A673 (cell line): ENCODE data around the gene TACC2. TPM values are rescaled to one million over a fixed set of nuclear protein-coding genes. Genes with fewer than 3 reads are reported as not detected.

Experiments
- BruUV-seq: library from RNA; stranded (reverse); fragments of 400-500 nt; replicated peaks from 2 replicates; lab custom pipeline; 2021; lab: Mats Ljungman, UMichigan
- CTCF ChIA-PET: fragments of 300-600 bp; sonication (Branson Sonifier 250); formaldehyde crosslinking; loops from one replicate; lab custom pipeline; 2022; ENCODE audit warnings: antibody characterized with exemption; lab: Charles Lee
- POLR2A ChIA-PET: fragments of 300-600 bp; sonication (Branson Sonifier 250); formaldehyde crosslinking; loops from one replicate; lab custom pipeline; 2022; ENCODE audit warnings: antibody characterized with exemption; ENCODE audit not compliant: low non-redundant PET; lab: Charles Lee
- DNase-seq: peaks from one replicate; pipeline ENCODE4 v3.0.0-alpha.2; 2015; ENCODE audit warnings: low spot score
- H3K27ac ChIP-seq: fragments of 200-600 bp; sonication (generic); 2 replicates; pipeline ENCODE4 v1.5.1; 2016; ENCODE audit warnings: mixed run types, low read depth, mild to moderate bottlenecking, mixed read lengths, antibody characterized with exemption, low read length; ENCODE audit not compliant: poor library complexity, severe bottlenecking
- H3K27me3 ChIP-seq: fragments of 200-600 bp; sonication (generic); replicated peaks from 2 replicates; pipeline ENCODE4 v1.6.1; 2017; ENCODE audit warnings: mixed run types, low read depth, mild to moderate bottlenecking, mixed read lengths, antibody characterized with exemption, low read length; ENCODE audit not compliant: insufficient read depth, poor library complexity
- H3K36me3 ChIP-seq: fragments of 200-600 bp; sonication (generic); 2 replicates; pipeline ENCODE4 v1.6.1; 2016; ENCODE audit warnings: mixed run types, mild to moderate bottlenecking, mixed read lengths, antibody characterized with exemption, low read length; ENCODE audit not compliant: insufficient read depth, poor library complexity, severe bottlenecking
- H3K4me1 ChIP-seq: fragments of 200-600 bp; sonication (generic); 2 replicates; pipeline ENCODE4 v1.6.1; 2017; ENCODE audit warnings: mixed run types, mild to moderate bottlenecking, mixed read lengths, antibody characterized with exemption, low read length; ENCODE audit not compliant: insufficient read depth, poor library complexity, severe bottlenecking
- H3K4me3 ChIP-seq: fragments of 200-600 bp; sonication (generic); 2 replicates; pipeline ENCODE4 v1.5.1; 2016; ENCODE audit warnings: low read depth, mixed run types, mild to moderate bottlenecking, mixed read lengths, low read length; ENCODE audit not compliant: poor library complexity, severe bottlenecking
- H3K9me3 ChIP-seq: fragments of 200-600 bp; sonication (generic); 2 replicates; pipeline ENCODE4 v1.6.1; 2016; ENCODE audit warnings: mixed run types, low read depth, mild to moderate bottlenecking, mixed read lengths, antibody characterized with exemption, low read length; ENCODE audit not compliant: poor library complexity, severe bottlenecking
- EZH2 ChIP-seq: fragments of 200-600 bp; sonication (generic); IDR thresholded peaks from 2 replicates; pipeline ENCODE4 v1.6.1; 2017; ENCODE audit warnings: borderline replicate concordance, low read depth, mild to moderate bottlenecking, mixed read lengths, antibody characterized with exemption, low read length; ENCODE audit not compliant: poor library complexity, severe bottlenecking
- intact Hi-C: fragments of 100-400 bp; cut with micrococcal nuclease; formaldehyde crosslinking; loops from one replicate; pipeline ENCODE4 v1.10.0; 2022; ENCODE audit not compliant: unreplicated experiment
- total RNA-seq: library from RNA; stranded (reverse); gene quantifications from 2 replicates; pipeline ENCODE4 v1.2.3, GENCODE V29; 2021
- TF ChIP-seq, protein P1 (sequence below): fragments of 300-800, 200-600 bp; sonication (generic); conservative IDR thresholded peaks from 2 replicates; pipeline ENCODE4 v1.5.1; 2017; ENCODE audit warnings: low read depth, mild to moderate bottlenecking, antibody characterized with exemption, low read length, moderate library complexity, mixed read lengths

TACC2 gene
- total RNA-seq, 1 experiment from 2014 or later = 0.62 TPM

GRCh38 chr10:122138831-122139625 is 150.1 kb downstream of the TACC2 start:
- no peaks in the 10 kb centered on the region for H3K27me3 ChIP-seq
- H3K9me3 ChIP-seq = no peaks in the 10 kb centered on the region
- TF ChIP-seq EZH2 = no peak
- intact Hi-C loops = no loop called here
- H3K27ac ChIP-seq = no peak overlapping the region
- no peaks in the 10 kb centered on the region for H3K36me3 ChIP-seq
- ChIA-PET POLR2A (no interaction called here), CTCF (no interaction called here)
- no TSS peak for BruUV-seq
- no peaks in the 10 kb centered on the region for H3K4me1 ChIP-seq
- no peak overlapping the region for H3K4me3 ChIP-seq
- DNase-seq = no peak

- Histone ChIP-seq H3K27me3 (no peaks in the 10 kb centered on the region), H3K27ac (no peak overlapping the region), H3K36me3 (no peaks in the 10 kb centered on the region), H3K4me1 (no peaks in the 10 kb centered on the region), H3K9me3 (no peaks in the 10 kb centered on the region), H3K4me3 (no peak overlapping the region)
- TF ChIP-seq, protein P1, sequence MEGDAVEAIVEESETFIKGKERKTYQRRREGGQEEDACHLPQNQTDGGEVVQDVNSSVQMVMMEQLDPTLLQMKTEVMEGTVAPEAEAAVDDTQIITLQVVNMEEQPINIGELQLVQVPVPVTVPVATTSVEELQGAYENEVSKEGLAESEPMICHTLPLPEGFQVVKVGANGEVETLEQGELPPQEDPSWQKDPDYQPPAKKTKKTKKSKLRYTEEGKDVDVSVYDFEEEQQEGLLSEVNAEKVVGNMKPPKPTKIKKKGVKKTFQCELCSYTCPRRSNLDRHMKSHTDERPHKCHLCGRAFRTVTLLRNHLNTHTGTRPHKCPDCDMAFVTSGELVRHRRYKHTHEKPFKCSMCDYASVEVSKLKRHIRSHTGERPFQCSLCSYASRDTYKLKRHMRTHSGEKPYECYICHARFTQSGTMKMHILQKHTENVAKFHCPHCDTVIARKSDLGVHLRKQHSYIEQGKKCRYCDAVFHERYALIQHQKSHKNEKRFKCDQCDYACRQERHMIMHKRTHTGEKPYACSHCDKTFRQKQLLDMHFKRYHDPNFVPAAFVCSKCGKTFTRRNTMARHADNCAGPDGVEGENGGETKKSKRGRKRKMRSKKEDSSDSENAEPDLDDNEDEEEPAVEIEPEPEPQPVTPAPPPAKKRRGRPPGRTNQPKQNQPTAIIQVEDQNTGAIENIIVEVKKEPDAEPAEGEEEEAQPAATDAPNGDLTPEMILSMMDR = no peak
- TF ChIP-seq EZH2 = no peak
- intact Hi-C loops = no loop called here
- DNase-seq = no peak
- CTCF ChIA-PET = no interaction called here
- no TSS peak for BruUV-seq
- POLR2A ChIA-PET = no interaction called here
These were observed 150.7 kb downstream of the TACC2 start for GRCh38 chr10:122139627-122140170.

- TF ChIP-seq EZH2 = no peak
- TF ChIP-seq, protein P1 = no peak
- Histone ChIP-seq H3K36me3 (no peaks in the 10 kb centered on the region), H3K4me1 (no peaks in the 10 kb centered on the region), H3K9me3 (no peaks in the 10 kb centered on the region), H3K27me3 (no peaks in the 10 kb centered on the region), H3K4me3 (no peak overlapping the region), H3K27ac (no peak overlapping the region)
- ChIA-PET POLR2A (no interaction called here), CTCF (no interaction called here)
- DNase-seq = no peak
- intact Hi-C loops = no loop called here
- no TSS peak for BruUV-seq
These were observed 151.5 kb downstream of the TACC2 start for GRCh38 chr10:122140461-122140902.
